SK-N-SH (cell line): Measurements from ENCODE around the gene LTA4H. TPM values are rescaled to one million over a fixed set of nuclear protein-coding genes. Genes with fewer than 3 reads are reported as not detected.

Experiments used
- CTCF ChIA-PET: fragments of 300-600, 350-600 bp; formaldehyde crosslinking; extraction: SDS; loops from one replicate; lab custom pipeline; 2021; lab: Yijun Ruan, JAX
- POLR2A ChIA-PET: fragments of 350-600 bp; sonication (Branson Sonifier 250); formaldehyde crosslinking; extraction: SDS; loops from one replicate; lab custom pipeline; 2020; ENCODE audit warnings: antibody characterized with exemption, inconsistent platforms; lab: Yijun Ruan, JAX
- DNase-seq: peaks from one replicate; pipeline ENCODE4 v3.0.0; 2012
- H2AFZ ChIP-seq: fragments of 200-600 bp; sonication (generic); 2 replicates; pipeline ENCODE4 v1.8.1; 2016; ENCODE audit warnings: antibody characterized with exemption, mild to moderate bottlenecking, low read depth
- H3F3A ChIP-seq: fragments of 200-600 bp; sonication (generic); replicated peaks from 2 replicates; pipeline ENCODE3; 2016; ENCODE audit warnings: antibody characterized with exemption, mild to moderate bottlenecking; ENCODE audit not compliant: insufficient read depth
- H3K27ac ChIP-seq, 2 experiments: fragments of 200-500 bp in 1 of 2; fragments of 200-600 bp in 1 of 2; sonication (Bioruptor generic) in 1 of 2; sonication (generic), shearing (Covaris generic) in 1 of 2; 2 replicates each; pipeline versions ENCODE4 v1.5.1 to v1.6.1; 2014 to 2016; ENCODE audit warnings: low read depth in 2 of 2, inconsistent platforms in 1 of 2, low read length in 1 of 2, mild to moderate bottlenecking in 1 of 2, mixed read lengths in 1 of 2
- H3K27me3 ChIP-seq: fragments of 200-600 bp; sonication (generic), shearing (Covaris generic); 2 replicates; pipeline ENCODE4 v1.6.1; 2016; ENCODE audit warnings: mixed run types; ENCODE audit not compliant: insufficient read depth
- H3K36me3 ChIP-seq, 2 experiments: fragments of 200-500 bp in 1 of 2; fragments of 200-600 bp in 1 of 2; sonication (Bioruptor generic) in 1 of 2; sonication (generic) in 1 of 2; replicated peaks in 1 of 2; 2 replicates each; pipeline versions ENCODE3 to v1.5.1; 2014 to 2016; ENCODE audit warnings: low read length in 1 of 2, mild to moderate bottlenecking in 1 of 2; ENCODE audit not compliant: insufficient read depth in 2 of 2, control insufficient read depth in 1 of 2
- H3K4me1 ChIP-seq, 2 experiments: fragments of 200-500 bp in 1 of 2; fragments of 200-600 bp in 1 of 2; sonication (Bioruptor generic) in 1 of 2; sonication (generic), shearing (Covaris generic) in 1 of 2; 2 replicates each; pipeline versions ENCODE4 v1.5.1 to v1.6.1; 2014 to 2016; ENCODE audit warnings: low read depth in 1 of 2, low read length in 1 of 2, mixed run types in 1 of 2; ENCODE audit not compliant: insufficient read depth in 2 of 2, control insufficient read depth in 1 of 2
- H3K4me2 ChIP-seq: fragments of 200-600 bp; sonication (generic), shearing (Covaris generic); 2 replicates; pipeline ENCODE4 v1.6.1; 2017; ENCODE audit warnings: mixed run types
- H3K4me3 ChIP-seq, 2 experiments: fragments of 200-500 bp in 1 of 2; fragments of 200-600 bp in 1 of 2; sonication (Bioruptor generic) in 1 of 2; sonication (generic), shearing (Covaris generic) in 1 of 2; 2 replicates each; pipeline versions ENCODE4 v1.5.1 to v1.8.1; 2014 to 2016; ENCODE audit warnings: low read depth in 2 of 2, inconsistent platforms in 1 of 2, low read length in 1 of 2, mild to moderate bottlenecking in 1 of 2, mixed read lengths in 1 of 2, moderate library complexity in 1 of 2
- H3K79me2 ChIP-seq: fragments of 200-600 bp; sonication (generic); 2 replicates; pipeline ENCODE4 v1.8.1; 2017; ENCODE audit warnings: mild to moderate bottlenecking; ENCODE audit not compliant: insufficient read depth
- H3K9ac ChIP-seq: fragments of 200-600 bp; sonication (generic); 2 replicates; pipeline ENCODE4 v1.6.1; 2017; ENCODE audit warnings: mixed run types
- H3K9me2 ChIP-seq: fragments of 200-600 bp; sonication (generic); 2 replicates; pipeline ENCODE4 v1.6.1; 2017; ENCODE audit warnings: mixed run types
- H3K9me3 ChIP-seq: fragments of 200-600 bp; sonication (generic); 2 replicates; pipeline ENCODE4 v1.6.1; 2017; ENCODE audit warnings: mixed run types, mild to moderate bottlenecking, moderate library complexity
- H4K20me1 ChIP-seq: fragments of 200-600 bp; sonication (generic); 2 replicates; pipeline ENCODE4 v1.6.1; 2017; ENCODE audit warnings: mild to moderate bottlenecking, mixed run types; ENCODE audit not compliant: insufficient read depth
- ELF1 ChIP-seq: IDR thresholded peaks from 2 replicates; pipeline ENCODE4 v1.4.0; 2012
- EZH2phosphoT487 ChIP-seq: fragments of 200-600 bp; sonication (generic); IDR thresholded peaks from 2 replicates; pipeline ENCODE4 v1.6.1; 2017; ENCODE audit warnings: low read depth, mixed run types, mild to moderate bottlenecking, antibody characterized with exemption, moderate library complexity, borderline replicate concordance
- FOSL2 ChIP-seq: IDR thresholded peaks from 2 replicates; pipeline ENCODE4 v1.4.0; 2012; ENCODE audit warnings: low read depth, mild to moderate bottlenecking, moderate library complexity, borderline replicate concordance
- FOXJ3 ChIP-seq: sonication (generic); formaldehyde crosslinking; IDR thresholded peaks from 2 replicates; pipeline ENCODE4 v1.5.1; 2020; ENCODE audit warnings: mild to moderate bottlenecking, missing genetic modification reagents
- GABPA ChIP-seq: IDR thresholded peaks from 2 replicates; pipeline ENCODE4 v1.4.0; 2012; ENCODE audit warnings: low read depth, mild to moderate bottlenecking
- GATA2 ChIP-seq: sonication (generic); formaldehyde crosslinking; IDR thresholded peaks from 2 replicates; pipeline ENCODE4 v1.5.0; 2020; ENCODE audit warnings: mild to moderate bottlenecking, missing genetic modification reagents
- JUND ChIP-seq: IDR thresholded peaks from 2 replicates; pipeline ENCODE4 v1.4.0; 2012
- MEF2A ChIP-seq: IDR thresholded peaks from 2 replicates; pipeline ENCODE4 v1.4.0; 2012; ENCODE audit warnings: low read depth, borderline replicate concordance
- POLR2AphosphoS5 ChIP-seq: IDR thresholded peaks from 2 replicates; pipeline ENCODE4 v1.6.1; 2012; ENCODE audit warnings: low read depth, low read length
- RAD21 ChIP-seq: IDR thresholded peaks from 2 replicates; pipeline ENCODE4 v1.6.1; 2012; ENCODE audit warnings: mild to moderate bottlenecking, low read length
- RCOR1 ChIP-seq: fragments of 150-350 bp; IDR thresholded peaks from 2 replicates; pipeline ENCODE4 v1.6.1; 2017; ENCODE audit warnings: antibody characterized with exemption, low read length
- TAF1 ChIP-seq: IDR thresholded peaks from 2 replicates; pipeline ENCODE4 v1.6.1; 2012; ENCODE audit warnings: low read depth, mild to moderate bottlenecking, low read length, moderate library complexity, borderline replicate concordance
- YY1 ChIP-seq: IDR thresholded peaks from 2 replicates; pipeline ENCODE4 v1.4.0; 2012; ENCODE audit warnings: low read depth, mild to moderate bottlenecking
- WGBS: methylation state at CpG from one replicate; pipeline ENCODE4 v1.1.6; 2017; ENCODE audit warnings: low lambda C conversion rate; 5-methylcytosine and 5-hydroxymethylcytosine counted together
- polyA plus RNA-seq, 3 experiments: library from polyadenylated mRNA; depleted of rRNA; stranded (reverse); fragments of >200 nt; gene quantifications; 2 replicates each; pipeline ENCODE4 v1.2.3, GENCODE V29; 2012
- TF ChIP-seq, protein P1 (sequence below): fragments of 150-350 bp; IDR thresholded peaks from 2 replicates; pipeline ENCODE4 v1.6.1; 2016; ENCODE audit warnings: mild to moderate bottlenecking, low read depth, low read length
- TF ChIP-seq, protein P2 (sequence below): fragments of 200-600 bp; sonication (generic); IDR thresholded peaks from 2 replicates; pipeline ENCODE4 v1.6.1; 2017; ENCODE audit warnings: antibody characterized with exemption, mild to moderate bottlenecking, moderate library complexity
- TF ChIP-seq, protein P3 (sequence below): IDR thresholded peaks from 2 replicates; pipeline ENCODE4; 2012
- TF ChIP-seq, protein P4 (sequence below): IDR thresholded peaks from 2 replicates; pipeline ENCODE4 v1.4.0; 2012; ENCODE audit warnings: low read depth, borderline replicate concordance
- TF ChIP-seq, protein P5 (sequence below): IDR thresholded peaks from 2 replicates; pipeline ENCODE4 v1.6.1; 2012; ENCODE audit warnings: mild to moderate bottlenecking, low read depth, low read length, moderate library complexity
- TF ChIP-seq, protein P6 (sequence below): IDR thresholded peaks from 2 replicates; pipeline ENCODE4 v1.4.0; 2012; ENCODE audit warnings: low read depth

LTA4H gene
- polyA plus RNA-seq, 1 of the 3 experiments (the other 2 are of a cell fraction), result 55.9 TPM

DNA sequence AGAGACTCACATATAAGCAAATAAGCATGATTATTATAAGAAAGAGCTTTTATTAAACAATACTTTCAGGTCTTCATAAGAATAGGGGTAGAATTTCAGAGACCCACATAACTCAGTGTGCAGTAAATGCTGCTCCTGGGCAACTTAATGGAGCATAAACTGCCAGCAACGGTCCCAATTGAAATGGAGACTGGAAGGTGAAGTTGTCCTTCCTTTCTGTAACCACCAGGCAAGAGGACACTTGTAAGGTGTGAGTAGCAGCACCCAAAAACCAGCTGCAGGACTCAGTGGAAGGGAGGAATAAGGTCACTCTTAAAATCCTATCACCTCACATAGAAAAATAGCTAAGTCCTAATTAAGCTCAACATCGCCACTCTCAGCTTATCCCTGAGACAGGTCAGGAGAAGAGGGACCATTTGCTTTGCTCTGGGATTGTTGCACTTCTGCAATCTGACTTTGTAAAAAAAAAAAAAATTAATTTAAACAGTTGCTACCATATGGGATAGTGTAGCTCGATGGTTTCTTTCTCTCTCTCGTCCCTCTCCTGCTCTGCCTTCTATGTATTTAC is 22.7 kb upstream of the LTA4H start (continued):
- TF ChIP-seq, protein P1, sequence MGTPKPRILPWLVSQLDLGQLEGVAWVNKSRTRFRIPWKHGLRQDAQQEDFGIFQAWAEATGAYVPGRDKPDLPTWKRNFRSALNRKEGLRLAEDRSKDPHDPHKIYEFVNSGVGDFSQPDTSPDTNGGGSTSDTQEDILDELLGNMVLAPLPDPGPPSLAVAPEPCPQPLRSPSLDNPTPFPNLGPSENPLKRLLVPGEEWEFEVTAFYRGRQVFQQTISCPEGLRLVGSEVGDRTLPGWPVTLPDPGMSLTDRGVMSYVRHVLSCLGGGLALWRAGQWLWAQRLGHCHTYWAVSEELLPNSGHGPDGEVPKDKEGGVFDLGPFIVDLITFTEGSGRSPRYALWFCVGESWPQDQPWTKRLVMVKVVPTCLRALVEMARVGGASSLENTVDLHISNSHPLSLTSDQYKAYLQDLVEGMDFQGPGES, result no peak
- no peak for TF ChIP-seq FOXJ3
- no peak for TF ChIP-seq JUND
- TF ChIP-seq FOSL2, result no peak
- no peak for TF ChIP-seq MEF2A
- no peak for TF ChIP-seq YY1

DNA sequence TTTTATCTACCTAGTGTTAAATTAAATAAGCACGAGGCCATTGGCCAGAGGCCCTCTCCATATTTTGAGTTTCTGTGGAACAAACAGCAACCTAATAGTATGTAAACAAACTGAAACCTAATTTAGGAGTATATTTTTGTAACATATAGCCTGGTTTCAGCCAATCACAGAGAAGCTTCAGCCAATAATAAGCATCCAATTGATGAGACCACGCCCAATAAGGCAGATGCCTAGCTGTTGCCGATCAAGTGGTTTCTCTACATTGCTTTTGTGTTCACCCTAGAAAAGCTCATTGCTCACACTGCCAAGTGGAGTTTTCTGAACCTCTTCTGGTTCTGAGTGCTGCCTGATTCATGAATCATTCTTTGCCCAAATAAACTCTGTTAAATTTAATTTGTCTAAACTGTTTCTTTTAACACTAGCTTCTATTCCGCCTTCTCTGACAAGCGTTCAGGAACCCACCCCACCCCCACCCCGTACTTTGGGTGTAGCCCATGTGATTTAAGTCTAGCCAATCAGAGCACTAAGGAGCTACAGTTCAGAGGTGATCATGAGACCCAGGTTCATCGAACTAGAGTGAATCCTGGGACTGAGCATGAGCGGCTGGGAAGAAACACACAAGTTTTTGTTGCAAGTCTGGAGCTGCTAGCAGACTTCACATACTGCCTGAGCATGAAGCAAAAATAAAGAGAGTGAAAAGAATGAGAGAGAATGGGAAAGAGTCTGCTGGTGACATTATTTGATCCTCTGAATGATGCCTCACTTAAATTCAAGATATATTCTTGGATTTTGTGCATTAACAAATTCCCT is 21.5 kb upstream of the LTA4H start:
- POLR2A ChIA-PET, result interaction anchor here (0.6 kb wide), 1 partner anchor 37 kb away, joined by 3 read pairs; no protein-coding TSS in a partner anchor
- Histone ChIP-seq H4K20me1 (no peaks in the 10 kb centered on the region), H3K4me2 (no peak overlapping the region), H3K27me3 (no peaks in the 10 kb centered on the region), H3K9me2 (no peaks in the 10 kb centered on the region), H3K4me3 (no peak overlapping the region), H2AFZ (no peak overlapping the region), H3K79me2 (no peaks in the 10 kb centered on the region), H3K9ac (no peak overlapping the region), H3K9me3 (no peaks in the 10 kb centered on the region), H3K4me1 (no peaks in the 10 kb centered on the region), H3F3A (no peaks in the 10 kb centered on the region), H3K36me3 (no peaks in the 10 kb centered on the region), H3K27ac (no peak overlapping the region)
- no peak for DNase-seq
- CTCF ChIA-PET, result interaction anchor here (6.9 kb wide), 1 partner anchor 157 kb away, joined by 84 read pairs; no protein-coding TSS in a partner anchor
- TF ChIP-seq ELF1, result no peak
- no peak for TF ChIP-seq RAD21
- TF ChIP-seq, protein P2, sequence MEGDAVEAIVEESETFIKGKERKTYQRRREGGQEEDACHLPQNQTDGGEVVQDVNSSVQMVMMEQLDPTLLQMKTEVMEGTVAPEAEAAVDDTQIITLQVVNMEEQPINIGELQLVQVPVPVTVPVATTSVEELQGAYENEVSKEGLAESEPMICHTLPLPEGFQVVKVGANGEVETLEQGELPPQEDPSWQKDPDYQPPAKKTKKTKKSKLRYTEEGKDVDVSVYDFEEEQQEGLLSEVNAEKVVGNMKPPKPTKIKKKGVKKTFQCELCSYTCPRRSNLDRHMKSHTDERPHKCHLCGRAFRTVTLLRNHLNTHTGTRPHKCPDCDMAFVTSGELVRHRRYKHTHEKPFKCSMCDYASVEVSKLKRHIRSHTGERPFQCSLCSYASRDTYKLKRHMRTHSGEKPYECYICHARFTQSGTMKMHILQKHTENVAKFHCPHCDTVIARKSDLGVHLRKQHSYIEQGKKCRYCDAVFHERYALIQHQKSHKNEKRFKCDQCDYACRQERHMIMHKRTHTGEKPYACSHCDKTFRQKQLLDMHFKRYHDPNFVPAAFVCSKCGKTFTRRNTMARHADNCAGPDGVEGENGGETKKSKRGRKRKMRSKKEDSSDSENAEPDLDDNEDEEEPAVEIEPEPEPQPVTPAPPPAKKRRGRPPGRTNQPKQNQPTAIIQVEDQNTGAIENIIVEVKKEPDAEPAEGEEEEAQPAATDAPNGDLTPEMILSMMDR, result no peak
- TF ChIP-seq, protein P3, sequence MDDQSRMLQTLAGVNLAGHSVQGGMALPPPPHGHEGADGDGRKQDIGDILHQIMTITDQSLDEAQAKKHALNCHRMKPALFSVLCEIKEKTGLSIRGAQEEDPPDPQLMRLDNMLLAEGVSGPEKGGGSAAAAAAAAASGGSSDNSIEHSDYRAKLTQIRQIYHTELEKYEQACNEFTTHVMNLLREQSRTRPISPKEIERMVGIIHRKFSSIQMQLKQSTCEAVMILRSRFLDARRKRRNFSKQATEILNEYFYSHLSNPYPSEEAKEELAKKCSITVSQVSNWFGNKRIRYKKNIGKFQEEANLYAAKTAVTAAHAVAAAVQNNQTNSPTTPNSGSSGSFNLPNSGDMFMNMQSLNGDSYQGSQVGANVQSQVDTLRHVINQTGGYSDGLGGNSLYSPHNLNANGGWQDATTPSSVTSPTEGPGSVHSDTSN, result no peak
- no peak for TF ChIP-seq TAF1
- no peak for TF ChIP-seq EZH2phosphoT487
- no peak for TF ChIP-seq GATA2 (CRISPR knock-in tag)
- TF ChIP-seq JUND, result no peak
- TF ChIP-seq, protein P4, sequence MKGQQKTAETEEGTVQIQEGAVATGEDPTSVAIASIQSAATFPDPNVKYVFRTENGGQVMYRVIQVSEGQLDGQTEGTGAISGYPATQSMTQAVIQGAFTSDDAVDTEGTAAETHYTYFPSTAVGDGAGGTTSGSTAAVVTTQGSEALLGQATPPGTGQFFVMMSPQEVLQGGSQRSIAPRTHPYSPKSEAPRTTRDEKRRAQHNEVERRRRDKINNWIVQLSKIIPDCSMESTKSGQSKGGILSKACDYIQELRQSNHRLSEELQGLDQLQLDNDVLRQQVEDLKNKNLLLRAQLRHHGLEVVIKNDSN, result no peak
- no peak for TF ChIP-seq POLR2AphosphoS5
- TF ChIP-seq GABPA, result no peak
- TF ChIP-seq, protein P5, sequence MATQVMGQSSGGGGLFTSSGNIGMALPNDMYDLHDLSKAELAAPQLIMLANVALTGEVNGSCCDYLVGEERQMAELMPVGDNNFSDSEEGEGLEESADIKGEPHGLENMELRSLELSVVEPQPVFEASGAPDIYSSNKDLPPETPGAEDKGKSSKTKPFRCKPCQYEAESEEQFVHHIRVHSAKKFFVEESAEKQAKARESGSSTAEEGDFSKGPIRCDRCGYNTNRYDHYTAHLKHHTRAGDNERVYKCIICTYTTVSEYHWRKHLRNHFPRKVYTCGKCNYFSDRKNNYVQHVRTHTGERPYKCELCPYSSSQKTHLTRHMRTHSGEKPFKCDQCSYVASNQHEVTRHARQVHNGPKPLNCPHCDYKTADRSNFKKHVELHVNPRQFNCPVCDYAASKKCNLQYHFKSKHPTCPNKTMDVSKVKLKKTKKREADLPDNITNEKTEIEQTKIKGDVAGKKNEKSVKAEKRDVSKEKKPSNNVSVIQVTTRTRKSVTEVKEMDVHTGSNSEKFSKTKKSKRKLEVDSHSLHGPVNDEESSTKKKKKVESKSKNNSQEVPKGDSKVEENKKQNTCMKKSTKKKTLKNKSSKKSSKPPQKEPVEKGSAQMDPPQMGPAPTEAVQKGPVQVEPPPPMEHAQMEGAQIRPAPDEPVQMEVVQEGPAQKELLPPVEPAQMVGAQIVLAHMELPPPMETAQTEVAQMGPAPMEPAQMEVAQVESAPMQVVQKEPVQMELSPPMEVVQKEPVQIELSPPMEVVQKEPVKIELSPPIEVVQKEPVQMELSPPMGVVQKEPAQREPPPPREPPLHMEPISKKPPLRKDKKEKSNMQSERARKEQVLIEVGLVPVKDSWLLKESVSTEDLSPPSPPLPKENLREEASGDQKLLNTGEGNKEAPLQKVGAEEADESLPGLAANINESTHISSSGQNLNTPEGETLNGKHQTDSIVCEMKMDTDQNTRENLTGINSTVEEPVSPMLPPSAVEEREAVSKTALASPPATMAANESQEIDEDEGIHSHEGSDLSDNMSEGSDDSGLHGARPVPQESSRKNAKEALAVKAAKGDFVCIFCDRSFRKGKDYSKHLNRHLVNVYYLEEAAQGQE, result no peak
- TF ChIP-seq, protein P1, result no peak
- TF ChIP-seq RCOR1, result no peak
- TF ChIP-seq, protein P6, sequence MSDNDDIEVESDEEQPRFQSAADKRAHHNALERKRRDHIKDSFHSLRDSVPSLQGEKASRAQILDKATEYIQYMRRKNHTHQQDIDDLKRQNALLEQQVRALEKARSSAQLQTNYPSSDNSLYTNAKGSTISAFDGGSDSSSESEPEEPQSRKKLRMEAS, result no peak
- WGBS, result 73% methylated on average over 8 of the region's 8 CpGs
